ENCODE data around the gene NXT1.

The NXT1 gene

DNA sequence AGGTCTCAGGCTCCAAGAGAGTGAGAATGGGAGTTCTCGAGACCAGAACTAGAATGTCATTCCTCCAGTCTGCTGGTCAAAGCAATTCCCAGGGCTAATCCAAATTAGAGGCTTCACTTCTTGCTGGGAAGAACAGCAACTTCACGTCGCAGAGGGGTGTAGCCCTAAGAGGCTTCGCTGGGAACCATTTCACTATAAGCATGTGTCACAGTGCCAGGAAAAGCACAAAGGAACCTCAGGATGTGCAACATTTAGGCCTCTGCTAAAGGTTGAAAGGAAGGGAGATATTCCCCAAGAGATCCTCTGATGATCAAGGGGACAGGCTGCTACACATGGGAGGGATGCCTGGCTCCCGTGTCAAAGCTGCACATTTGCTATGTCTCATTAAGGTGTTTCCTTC lies 35.9 kb upstream of the NXT1 start:
- TF ChIP-seq, protein P1, sequence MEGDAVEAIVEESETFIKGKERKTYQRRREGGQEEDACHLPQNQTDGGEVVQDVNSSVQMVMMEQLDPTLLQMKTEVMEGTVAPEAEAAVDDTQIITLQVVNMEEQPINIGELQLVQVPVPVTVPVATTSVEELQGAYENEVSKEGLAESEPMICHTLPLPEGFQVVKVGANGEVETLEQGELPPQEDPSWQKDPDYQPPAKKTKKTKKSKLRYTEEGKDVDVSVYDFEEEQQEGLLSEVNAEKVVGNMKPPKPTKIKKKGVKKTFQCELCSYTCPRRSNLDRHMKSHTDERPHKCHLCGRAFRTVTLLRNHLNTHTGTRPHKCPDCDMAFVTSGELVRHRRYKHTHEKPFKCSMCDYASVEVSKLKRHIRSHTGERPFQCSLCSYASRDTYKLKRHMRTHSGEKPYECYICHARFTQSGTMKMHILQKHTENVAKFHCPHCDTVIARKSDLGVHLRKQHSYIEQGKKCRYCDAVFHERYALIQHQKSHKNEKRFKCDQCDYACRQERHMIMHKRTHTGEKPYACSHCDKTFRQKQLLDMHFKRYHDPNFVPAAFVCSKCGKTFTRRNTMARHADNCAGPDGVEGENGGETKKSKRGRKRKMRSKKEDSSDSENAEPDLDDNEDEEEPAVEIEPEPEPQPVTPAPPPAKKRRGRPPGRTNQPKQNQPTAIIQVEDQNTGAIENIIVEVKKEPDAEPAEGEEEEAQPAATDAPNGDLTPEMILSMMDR (IDR thresholded peaks at IDR 0.05; ENCODE audit: control extremely low read depth, extremely low read depth, low read depth, missing control alignments) = no peak
- ChIA-PET POLR2A (no interaction called here), CTCF (interaction anchor here (2.5 kb wide), 1 partner anchor 10 kb away, joined by 9 read pairs; no protein-coding TSS in a partner anchor)
- no peak for DNase-seq (ENCODE audit: extremely low spot score)

DNA sequence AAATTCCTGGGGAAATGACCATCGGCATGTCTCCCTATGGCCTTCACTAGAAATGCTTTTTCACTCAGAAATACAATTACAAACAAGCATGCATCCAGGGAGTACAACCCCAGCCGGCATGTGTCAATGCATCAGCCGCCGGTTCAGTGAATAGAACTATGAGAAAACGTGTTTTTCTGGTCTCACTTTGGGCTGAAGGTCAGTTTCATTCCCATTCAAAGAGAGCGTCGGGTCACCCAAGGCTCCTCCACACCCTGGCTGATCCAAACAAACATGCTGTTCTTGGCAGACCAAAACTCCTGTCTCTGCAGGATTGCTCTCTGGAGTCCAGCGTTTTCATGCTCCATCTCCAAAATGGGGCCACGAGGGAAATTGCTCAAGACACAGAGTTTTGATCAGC lies 35.5 kb upstream of the NXT1 start:
- TF ChIP-seq, protein P1 (IDR thresholded peaks at IDR 0.05; ENCODE audit: control extremely low read depth, extremely low read depth, low read depth, missing control alignments) = no peak
- ChIA-PET CTCF (interaction anchor here (1.3 to 2.5 kb wide), 2 partner anchors 10 to 12 kb away, joined by 3 to 9 read pairs; no protein-coding TSS in a partner anchor), POLR2A (no interaction called here)
- no peak for DNase-seq (ENCODE audit: extremely low spot score)

DNA sequence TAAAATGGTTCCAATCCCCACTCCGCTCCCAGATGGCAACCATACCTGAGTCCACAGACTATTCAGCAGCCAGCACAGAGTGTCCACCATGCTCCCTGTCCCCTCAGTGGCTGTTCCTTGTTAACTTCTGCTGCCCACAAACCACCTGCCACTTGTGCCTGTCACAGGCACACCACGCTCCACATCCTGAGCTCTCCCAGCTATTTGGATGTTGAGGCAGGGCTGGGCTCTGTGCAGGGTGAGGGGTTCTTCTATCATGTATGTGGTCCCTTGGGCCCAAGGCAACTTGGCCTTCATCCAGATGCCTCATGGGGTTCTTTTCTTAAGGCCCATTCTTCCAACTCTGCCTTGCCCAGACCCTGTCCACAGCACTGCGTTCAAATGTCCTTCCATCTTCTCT lies 34.0 kb upstream of the NXT1 start:
- POLR2A ChIA-PET = no interaction called here
- DNase-seq (ENCODE audit: extremely low spot score) = no peak
- TF ChIP-seq, protein P1 (IDR thresholded peaks at IDR 0.05; ENCODE audit: control extremely low read depth, extremely low read depth, low read depth, missing control alignments) = no peak
- CTCF ChIA-PET = interaction anchor here (2.5 kb wide), 1 partner anchor 8 kb away, joined by 9 read pairs; no protein-coding TSS in a partner anchor

DNA sequence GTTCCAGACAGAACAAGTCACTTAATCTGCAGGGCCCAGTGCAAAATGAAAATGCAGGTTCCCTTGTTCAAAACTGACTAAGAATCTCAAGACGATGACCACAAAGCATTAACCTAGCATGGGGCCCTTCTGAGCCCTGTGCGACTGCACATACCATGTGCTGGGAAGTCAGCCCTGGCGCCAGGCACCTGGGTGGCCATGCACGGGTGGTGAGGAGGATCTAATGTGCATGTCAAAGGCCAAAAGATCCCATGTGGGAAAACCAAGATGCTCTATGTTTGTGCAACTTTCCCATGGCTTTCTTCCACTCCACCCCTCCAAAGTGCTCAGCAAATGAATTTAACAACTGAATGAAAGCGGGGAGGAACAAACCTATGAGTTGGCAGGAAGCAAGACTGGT lies 33.5 kb upstream of the NXT1 start:
- no peak for DNase-seq (ENCODE audit: extremely low spot score)
- TF ChIP-seq, protein P1 (IDR thresholded peaks at IDR 0.05; ENCODE audit: control extremely low read depth, extremely low read depth, low read depth, missing control alignments) = no peak
- CTCF ChIA-PET = no interaction called here
- POLR2A ChIA-PET = no interaction called here

DNA sequence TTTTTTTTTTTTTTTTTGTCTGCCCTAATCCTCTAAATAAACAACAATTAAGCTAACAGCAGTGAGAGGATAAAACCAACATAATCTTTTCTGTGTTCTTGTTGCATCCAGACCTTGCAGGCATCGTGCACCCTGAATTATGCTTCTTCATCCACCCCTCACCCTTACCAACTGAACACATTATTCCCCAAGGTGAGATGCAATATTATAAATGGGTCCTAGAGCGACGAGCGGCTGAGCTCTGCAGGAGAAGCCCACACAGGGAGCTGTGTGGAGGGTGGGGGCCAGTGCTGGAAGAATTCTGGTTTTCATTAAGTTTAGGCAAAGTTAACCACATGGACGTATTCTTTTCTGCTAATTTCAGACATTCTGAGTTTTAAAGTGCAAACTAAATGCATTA lies 32.2 kb upstream of the NXT1 start:
- TF ChIP-seq, protein P1 (IDR thresholded peaks at IDR 0.05; ENCODE audit: control extremely low read depth, extremely low read depth, low read depth, missing control alignments) = no peak
- no peak for DNase-seq (ENCODE audit: extremely low spot score)
- POLR2A ChIA-PET = no interaction called here
- CTCF ChIA-PET = interaction anchor here (0.8 to 0.9 kb wide), 2 partner anchors 11 to 16 kb away, joined by 3 read pairs; no protein-coding TSS in a partner anchor

DNA sequence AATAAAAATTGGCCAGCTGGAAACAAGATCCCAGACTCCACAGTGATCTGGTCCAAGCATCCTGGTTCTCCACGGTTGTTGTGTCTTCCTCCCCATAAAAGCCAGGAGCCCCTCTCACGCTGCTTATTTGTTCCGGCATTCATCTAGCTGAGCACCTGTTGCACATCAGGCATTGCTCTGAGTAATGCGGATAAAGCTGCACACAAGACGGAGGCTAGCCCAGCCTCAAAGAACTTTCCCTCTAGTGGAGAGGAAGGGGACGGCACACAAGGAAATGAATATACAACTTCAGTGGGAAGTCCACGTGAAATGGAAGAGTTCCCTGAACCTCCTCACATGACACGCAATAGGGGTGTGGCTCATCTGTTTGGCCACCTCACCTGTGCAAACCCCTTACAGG lies 30.3 kb upstream of the NXT1 start:
- TF ChIP-seq, protein P1 (IDR thresholded peaks at IDR 0.05; ENCODE audit: control extremely low read depth, extremely low read depth, low read depth, missing control alignments) = no peak
- ChIA-PET CTCF (interaction anchor here (1.7 to 4.2 kb wide), 3 partner anchors 11 to 20 kb away, joined by 4 to 13 read pairs (median 5); no protein-coding TSS in a partner anchor), POLR2A (no interaction called here)
- no peak for DNase-seq (ENCODE audit: extremely low spot score)
